Bone marrow (tissue), 2 donors: Measurements from ENCODE around the gene ISY1.
"Not testable (repeated sequence)": the region's sequence is repeated elsewhere in the genome, so short reads cannot be mapped to it uniquely, and the experiment has no call there.

Experiments used
- DNase-seq, 2 donors: peaks; one replicate each; lab custom pipeline; 2025; lab: John Stamatoyannopoulos, UW

Gene ISY1

DNA sequence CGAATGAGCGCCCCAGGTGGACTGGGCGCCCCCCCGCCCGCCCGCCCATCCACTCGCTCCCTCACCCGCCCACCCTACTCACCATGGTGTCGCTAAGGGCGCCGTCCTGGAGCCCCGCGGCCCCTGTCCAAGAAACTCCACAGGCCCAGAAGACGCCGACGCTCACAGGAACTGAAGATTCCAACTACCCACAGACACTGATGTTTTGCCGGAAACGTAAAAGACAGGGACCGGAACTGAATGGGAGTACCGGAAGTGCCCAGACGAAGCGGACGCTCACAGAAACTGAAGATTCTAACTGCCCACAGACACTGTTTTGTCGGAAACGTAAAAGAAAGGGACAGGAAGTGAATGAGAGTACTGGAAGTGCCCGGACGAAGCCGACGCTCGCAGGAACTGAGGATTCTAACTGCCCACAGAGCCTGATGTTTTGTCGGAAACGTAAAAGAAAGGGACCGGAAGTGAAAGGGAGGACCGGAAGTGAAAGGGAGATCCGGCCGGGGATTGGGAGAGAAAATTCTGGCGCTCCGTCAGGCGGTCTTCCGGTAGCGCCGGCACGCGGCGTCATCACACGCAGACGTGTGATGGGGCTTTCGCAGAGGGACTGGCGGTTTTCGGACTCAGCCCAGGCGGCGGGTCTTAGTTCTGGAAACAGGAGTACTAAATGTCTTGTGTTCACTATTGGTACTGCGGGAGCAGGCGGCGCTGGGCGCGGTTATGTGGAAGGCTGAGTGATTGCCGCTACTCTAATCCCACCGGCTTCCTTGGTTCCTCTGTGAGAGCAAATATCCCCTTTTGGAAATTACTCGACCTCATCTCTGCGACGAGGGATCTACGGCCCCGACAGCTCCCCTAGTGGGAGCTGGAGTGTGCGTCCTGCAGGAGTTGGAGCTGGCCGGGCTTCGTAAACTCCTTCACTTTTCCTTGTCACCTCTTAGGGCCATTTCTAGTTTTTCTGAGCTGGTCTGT, at the start of gene ISY1:
ISY1 (minus strand) TSS at position 173 of the 969 bp plus-strand sequence; CDS start at position 85, 88 bp downstream.
- DNase-seq, result peak; percentile 90 to 96

DNA sequence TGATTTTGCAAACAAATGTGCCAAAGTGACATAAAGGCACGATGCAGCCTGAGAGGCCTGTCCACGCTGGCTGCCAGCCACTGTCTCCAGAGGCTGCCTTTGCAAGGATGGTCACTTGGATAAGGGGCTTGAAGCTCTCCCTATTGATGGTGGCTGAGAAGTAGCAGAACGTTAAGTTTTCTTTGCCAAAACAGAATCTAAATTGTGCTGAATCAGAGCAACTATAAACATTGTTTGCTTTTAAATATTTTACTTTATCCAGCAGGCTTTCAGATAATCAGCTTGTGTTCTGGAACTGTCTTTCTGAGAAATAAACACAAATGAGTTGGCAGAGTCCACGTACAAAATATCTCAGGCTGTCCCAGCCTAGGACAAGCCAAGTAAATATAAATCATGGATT, 46.6 kb upstream of the ISY1 start:
- DNase-seq, result no peak

- DNase-seq, result no peak
These were observed 44.4 kb upstream of the ISY1 start for GRCh38 chr3:129205109-129205832.

DNA sequence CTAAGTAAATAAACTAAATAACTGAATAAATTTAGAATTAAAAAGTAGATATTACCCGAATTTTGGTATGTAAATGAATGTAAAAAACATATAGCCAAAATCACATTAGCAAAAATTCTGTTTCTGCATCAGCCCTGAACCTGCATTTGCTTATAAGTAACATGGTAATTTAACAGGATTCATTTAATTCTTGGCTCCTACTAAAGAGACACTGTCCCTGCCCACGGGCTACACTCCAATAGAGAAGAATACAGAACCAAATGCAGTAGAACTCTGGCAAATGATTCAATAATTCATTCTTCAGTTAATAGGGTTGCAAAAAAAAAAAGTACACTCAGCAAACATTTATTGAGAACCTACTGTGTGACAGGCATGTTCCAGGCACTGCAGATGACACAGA, 43.6 kb upstream of the ISY1 start:
- DNase-seq, result no peak

- no peak for DNase-seq
These were observed 38.5 kb upstream of the ISY1 start for GRCh38 chr3:129199366-129199765.

DNA sequence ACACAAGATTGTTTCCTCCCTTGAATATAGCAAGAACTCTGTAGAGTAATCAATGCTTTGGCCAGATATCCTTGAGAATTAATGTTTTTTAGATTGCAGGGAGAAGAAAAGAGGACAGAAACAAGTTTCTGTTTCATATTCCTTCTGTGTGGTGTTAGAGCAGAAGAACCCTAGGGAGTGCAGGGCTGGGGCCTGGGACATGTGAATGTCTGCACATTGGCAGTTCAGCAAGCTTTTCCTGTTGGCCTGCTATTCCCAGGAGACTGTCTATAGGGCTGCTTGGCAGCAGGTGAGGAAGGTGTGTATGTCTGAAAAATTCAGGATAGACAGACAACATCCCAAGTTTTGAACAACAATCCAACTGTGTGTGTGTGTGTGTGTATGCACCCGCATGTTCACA, 36.5 kb upstream of the ISY1 start:
- DNase-seq, result no peak

GRCh38 chr3:129196601-129197000, 35.7 kb upstream of the ISY1 start:
- no peak for DNase-seq

DNA sequence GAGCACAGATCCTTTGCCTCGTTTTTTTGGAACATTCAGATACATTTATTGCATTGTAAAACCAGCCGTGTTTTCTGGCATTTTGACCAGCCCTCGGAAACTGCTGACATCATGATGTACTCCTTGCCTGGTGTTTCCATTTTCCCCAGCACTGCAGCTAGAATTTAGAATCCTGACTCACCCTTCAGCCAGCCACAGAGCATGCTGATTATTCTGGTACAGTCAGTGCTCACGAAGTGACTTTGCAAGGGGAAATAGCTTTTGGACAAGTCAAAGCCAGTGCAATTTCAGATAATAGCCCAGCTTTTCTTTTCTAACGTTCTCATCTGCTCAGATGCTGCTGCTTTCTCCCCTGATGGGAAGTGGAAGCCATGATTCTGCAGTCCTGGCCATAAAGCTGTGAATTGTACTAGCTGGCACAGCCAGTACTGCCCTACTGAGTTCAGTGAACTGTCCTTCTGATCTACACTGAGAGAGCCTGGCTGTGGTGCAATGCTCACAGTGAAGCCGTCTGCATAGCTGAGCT, 34.9 kb upstream of the ISY1 start:
- peak; percentile 28 to 86 for DNase-seq

GRCh38 chr3:129189793-129190192, 28.9 kb upstream of the ISY1 start:
- DNase-seq, result not testable (repeated sequence)

DNA sequence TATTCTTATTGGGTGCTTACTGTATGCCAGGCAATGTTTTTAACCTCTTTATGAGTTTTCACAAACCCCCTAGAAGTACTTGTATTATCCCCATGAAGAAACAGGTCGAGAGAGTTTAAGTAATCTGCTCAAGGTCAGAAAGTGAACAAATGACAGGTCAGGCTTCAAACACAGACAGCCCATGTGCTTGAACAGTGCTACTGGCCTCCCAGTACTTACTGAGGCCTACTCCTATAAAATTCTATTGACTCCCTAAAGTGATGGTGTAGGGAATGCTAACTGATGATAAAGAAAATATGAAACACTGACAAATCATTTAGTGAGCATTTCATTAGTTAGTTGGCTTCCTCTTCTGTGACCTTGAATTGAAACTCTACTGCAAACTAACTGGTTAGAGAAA, 27.0 kb upstream of the ISY1 start:
- no peak for DNase-seq

- DNase-seq, result no peak
These were observed 24.9 kb upstream of the ISY1 start for GRCh38 chr3:129185783-129186182.

GRCh38 chr3:129184784-129185542, 24.1 kb upstream of the ISY1 start:
- not testable (repeated sequence) for DNase-seq

- DNase-seq, result no peak
These were observed 23.5 kb upstream of the ISY1 start for GRCh38 chr3:129184396-129184657.

GRCh38 chr3:129183569-129184395, 22.9 kb upstream of the ISY1 start, which contains the start of gene CNBP:
Gene CNBP, minus strand, starts transcription at chr3:129183896. Its CDS starts 12,139 bp downstream, at chr3:129171757.
- peak; percentile 72 to 90 for DNase-seq

- no peak for DNase-seq
These were observed 21.7 kb upstream of the ISY1 start for GRCh38 chr3:129182390-129183185.

DNA sequence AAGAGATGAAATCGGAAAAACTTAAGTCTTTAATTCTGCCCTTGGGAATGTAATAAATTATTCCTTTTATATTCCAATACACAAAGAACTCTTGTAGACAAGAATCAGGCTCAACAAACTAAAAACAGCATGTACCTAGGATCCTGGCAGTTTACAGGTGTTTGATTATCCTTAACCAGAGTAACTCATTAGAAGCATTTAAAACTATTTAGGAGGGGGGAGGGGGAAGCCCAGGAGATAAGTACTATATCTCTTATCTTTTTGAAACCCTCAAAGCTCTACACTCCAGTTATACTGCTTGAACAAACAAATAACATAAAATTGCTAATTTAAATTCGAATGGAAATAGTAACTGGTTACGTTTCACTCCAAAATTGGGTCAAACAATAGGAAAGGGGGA, 21.0 kb upstream of the ISY1 start:
- DNase-seq, result no peak

- no peak for DNase-seq
These were observed 19.6 kb upstream of the ISY1 start for GRCh38 chr3:129180461-129180860.

DNA sequence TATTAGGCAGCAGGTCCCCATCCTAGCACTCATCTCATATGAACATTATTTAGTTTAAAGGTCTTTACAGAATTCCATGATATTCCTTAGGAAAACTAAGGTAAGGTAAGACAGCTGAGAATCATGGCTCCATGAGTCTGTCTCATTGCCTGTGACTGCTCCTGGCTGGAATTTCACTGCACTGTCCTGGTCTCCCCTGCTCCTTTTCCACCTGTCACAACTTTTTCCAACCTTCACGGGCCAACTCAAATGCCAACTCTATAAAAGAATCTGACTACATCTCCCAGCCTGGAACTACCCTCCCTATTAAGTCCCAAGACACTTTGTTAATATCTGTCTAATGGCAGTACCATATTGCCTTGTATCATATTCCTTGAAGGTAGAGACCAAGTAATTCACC, 15.2 kb upstream of the ISY1 start:
- DNase-seq, result no peak

DNA sequence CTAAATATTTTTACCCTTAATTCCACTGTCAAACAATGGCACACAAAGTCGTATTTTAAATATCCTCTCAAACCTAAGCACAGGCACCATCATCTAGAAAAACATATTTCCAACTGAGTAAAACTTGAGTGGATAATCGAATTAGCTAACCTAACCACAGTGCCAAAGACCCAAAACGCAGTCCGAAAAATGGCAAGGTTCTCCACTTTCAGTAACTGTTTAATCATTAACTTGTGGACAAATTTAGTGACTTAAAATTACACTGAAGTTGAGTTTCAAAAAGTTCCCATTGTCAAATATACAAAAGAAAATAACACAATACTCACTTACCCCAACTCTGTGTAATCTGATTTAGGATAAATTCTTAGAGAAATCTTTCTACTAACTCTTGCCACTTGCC, 12.9 kb upstream of the ISY1 start:
- no peak for DNase-seq

GRCh38 chr3:129173206-129173605, 12.3 kb upstream of the ISY1 start:
- DNase-seq, result no peak
